IPS-20b (cell line): Measurements from ENCODE around the gene TBC1D4.
"Not testable (repeated sequence)": the region's sequence is repeated elsewhere in the genome, so short reads cannot be mapped to it uniquely, and the experiment has no call there.

Source experiments
- H3K27ac ChIP-seq: one replicate; pipeline ENCODE4 v1.5.1; 2013; ENCODE audit warnings: low read length
- H3K27me3 ChIP-seq: 2 replicates; pipeline ENCODE4 v1.6.1; 2013; ENCODE audit warnings: mild to moderate bottlenecking, low read length, inconsistent platforms; ENCODE audit not compliant: insufficient read depth
- H3K36me3 ChIP-seq: 2 replicates; pipeline ENCODE4 v1.6.1; 2013; ENCODE audit warnings: low read depth, mild to moderate bottlenecking, inconsistent platforms, low read length, moderate library complexity; ENCODE audit not compliant: insufficient read depth
- H3K4me1 ChIP-seq: 2 replicates; pipeline ENCODE4 v1.6.1; 2013; ENCODE audit warnings: mild to moderate bottlenecking, control low read depth, inconsistent platforms, low read length, moderate library complexity; ENCODE audit not compliant: insufficient read depth
- H3K4me3 ChIP-seq: 2 replicates; pipeline ENCODE4 v1.5.1; 2013; ENCODE audit warnings: mild to moderate bottlenecking, low read length, inconsistent platforms
- H3K9ac ChIP-seq: 2 replicates; pipeline ENCODE4 v1.6.1; 2013; ENCODE audit warnings: low read depth, mild to moderate bottlenecking, inconsistent platforms, low read length, moderate library complexity
- H3K9me3 ChIP-seq: 2 replicates; pipeline ENCODE4 v1.6.1; 2013; ENCODE audit warnings: mild to moderate bottlenecking, low read depth, low read length, inconsistent platforms; ENCODE audit not compliant: insufficient read depth

TBC1D4 gene

DNA sequence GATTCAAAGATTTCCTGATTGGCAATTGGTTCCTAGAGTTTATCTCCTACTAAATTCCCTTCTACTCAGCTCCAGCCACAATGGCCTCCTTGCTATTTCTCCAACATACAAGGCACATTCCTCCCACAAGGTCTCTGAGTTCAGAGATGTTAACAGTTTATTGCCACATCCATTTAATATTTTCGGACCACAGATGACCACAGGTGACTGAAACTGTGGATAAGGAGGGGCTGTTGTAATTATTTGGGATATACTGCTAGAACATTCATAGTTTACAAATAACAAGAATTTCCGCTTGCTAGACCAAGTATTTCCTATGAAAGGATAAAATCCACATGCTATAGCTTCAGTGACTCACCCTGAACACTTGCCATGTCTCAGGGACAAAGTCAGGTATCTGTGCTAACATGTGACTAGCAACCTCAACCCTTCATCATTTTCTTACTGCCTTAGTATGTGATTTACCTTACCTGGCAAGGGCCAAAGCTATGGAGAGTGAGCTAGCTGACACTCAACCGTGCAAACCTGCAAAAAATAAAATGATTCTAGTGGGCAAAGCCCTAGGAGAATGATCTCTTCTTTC is 117.7 kb downstream of the TBC1D4 start:
- Histone ChIP-seq H3K4me3 (no peak overlapping the region), H3K4me1 (peaks cover 3% of the 10 kb centered on the region; the same call in 1 of the 2 replicates), H3K27me3 (no peaks in the 10 kb centered on the region), H3K27ac (no peak overlapping the region), H3K9ac (no peak overlapping the region), H3K9me3 (no peaks in the 10 kb centered on the region), H3K36me3 (no peaks in the 10 kb centered on the region)

GRCh38 chr13:75363371-75363770 is 118.6 kb downstream of the TBC1D4 start:
- no peak overlapping the region for H3K9ac ChIP-seq
- no peak overlapping the region for H3K27ac ChIP-seq
- no peaks in the 10 kb centered on the region for H3K27me3 ChIP-seq
- no peaks in the 10 kb centered on the region for H3K36me3 ChIP-seq
- H3K9me3 ChIP-seq, result no peaks in the 10 kb centered on the region
- no peak overlapping the region for H3K4me3 ChIP-seq
- peaks cover 6% of the 10 kb centered on the region; the same call in 1 of the 2 replicates for H3K4me1 ChIP-seq

DNA sequence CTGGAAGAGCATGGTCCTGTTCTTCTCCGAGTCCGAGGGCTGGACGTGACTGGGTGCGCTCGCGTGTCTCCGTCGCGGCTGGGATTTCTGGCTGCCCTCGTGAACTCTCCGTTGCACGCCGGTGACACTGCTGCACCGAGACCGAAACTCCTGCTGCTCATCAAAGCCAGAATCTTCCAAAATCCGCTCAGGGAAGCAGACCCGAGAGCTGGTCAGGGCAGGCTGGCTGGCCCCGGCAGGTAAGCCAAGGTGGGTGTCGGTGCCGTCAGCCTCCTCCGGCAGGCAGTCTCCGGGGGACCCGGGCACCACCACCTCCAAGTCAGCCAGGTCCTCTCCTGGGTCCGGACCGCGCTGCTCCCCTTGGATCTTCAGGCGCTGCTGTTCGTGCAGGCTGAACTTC is 119.9 kb downstream of the TBC1D4 start:
- no peaks in the 10 kb centered on the region for H3K9me3 ChIP-seq

DNA sequence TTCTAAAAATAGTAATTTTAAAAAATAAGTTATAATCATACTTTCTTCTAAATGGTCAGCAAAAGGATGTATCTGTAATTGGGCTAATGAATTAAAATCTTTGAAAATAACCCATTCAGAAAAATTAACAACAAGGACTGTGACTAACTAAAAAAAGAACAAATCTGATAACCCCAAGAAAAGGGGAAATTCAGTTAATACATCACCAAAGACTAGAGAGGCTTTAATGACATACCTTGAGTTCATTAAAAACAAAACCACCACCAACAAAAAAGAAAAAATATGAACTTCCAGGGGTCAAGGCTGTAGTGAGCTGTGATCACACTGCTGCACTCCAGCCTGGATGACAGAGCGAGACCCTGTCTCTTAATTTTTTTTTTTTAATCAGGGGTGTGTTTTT is 121.8 kb downstream of the TBC1D4 start:
- peaks cover 12% of the 10 kb centered on the region; the same call in 1 of the 2 replicates for H3K4me1 ChIP-seq
- H3K9ac ChIP-seq, result no peak overlapping the region
- no peaks in the 10 kb centered on the region for H3K9me3 ChIP-seq

More for the DNA sequence above, 119.9 kb downstream of the TBC1D4 start:
- no peak overlapping the region for H3K27ac ChIP-seq
- no peaks in the 10 kb centered on the region for H3K36me3 ChIP-seq
- peaks cover 12% of the 10 kb centered on the region; the same call in 1 of the 2 replicates for H3K4me1 ChIP-seq
- H3K27me3 ChIP-seq, result no peaks in the 10 kb centered on the region
- no peak overlapping the region for H3K9ac ChIP-seq
- H3K4me3 ChIP-seq, result no peak overlapping the region

DNA sequence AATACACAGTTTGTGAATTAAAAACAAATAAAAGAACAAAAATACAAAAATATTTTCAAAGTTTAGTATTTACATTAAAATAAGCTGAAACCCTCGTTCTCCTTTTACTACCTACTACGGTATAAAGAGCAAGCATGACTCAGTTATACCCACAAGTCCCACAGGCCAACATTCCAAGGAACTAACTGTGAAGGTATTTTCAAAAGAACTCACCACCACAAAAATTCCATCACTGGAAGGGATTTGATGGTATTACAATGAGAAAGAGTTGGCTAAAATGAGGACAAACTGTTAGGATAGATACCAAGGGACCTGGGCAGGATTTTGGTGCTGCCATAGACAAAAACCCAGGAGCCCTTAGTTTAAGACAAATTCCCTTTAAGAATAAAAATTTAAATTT is 122.7 kb downstream of the TBC1D4 start:
- Histone ChIP-seq H3K27me3 (no peaks in the 10 kb centered on the region), H3K27ac (no peak overlapping the region), H3K9me3 (no peaks in the 10 kb centered on the region), H3K4me1 (peaks cover 12% of the 10 kb centered on the region; the same call in 1 of the 2 replicates), H3K4me3 (no peak overlapping the region), H3K9ac (no peak overlapping the region), H3K36me3 (peaks cover 14% of the 10 kb centered on the region)

More for the DNA sequence above, 121.8 kb downstream of the TBC1D4 start:
- Histone ChIP-seq H3K4me3 (no peak overlapping the region), H3K27ac (no peak overlapping the region), H3K36me3 (peaks cover 9% of the 10 kb centered on the region; the same call in 1 of the 2 replicates), H3K27me3 (no peaks in the 10 kb centered on the region)

GRCh38 chr13:75357576-75358289 is 124.2 kb downstream of the TBC1D4 start:
- H3K27me3 ChIP-seq, result no peaks in the 10 kb centered on the region
- H3K4me3 ChIP-seq, result no peak overlapping the region
- H3K9me3 ChIP-seq, result no peaks in the 10 kb centered on the region
- no peak overlapping the region for H3K27ac ChIP-seq
- peaks cover 12% of the 10 kb centered on the region; the same call in 1 of the 2 replicates for H3K4me1 ChIP-seq
- no peak overlapping the region for H3K9ac ChIP-seq
- H3K36me3 ChIP-seq, result peaks cover 18% of the 10 kb centered on the region

- no peak overlapping the region for H3K27ac ChIP-seq
- H3K4me1 ChIP-seq, result peaks cover 12% of the 10 kb centered on the region; the same call in 1 of the 2 replicates
- H3K36me3 ChIP-seq, result peaks cover 18% of the 10 kb centered on the region
- no peak overlapping the region for H3K4me3 ChIP-seq
- H3K9ac ChIP-seq, result no peak overlapping the region
- H3K9me3 ChIP-seq, result no peaks in the 10 kb centered on the region
- H3K27me3 ChIP-seq, result no peaks in the 10 kb centered on the region
These were observed 125.5 kb downstream of the TBC1D4 start for GRCh38 chr13:75356421-75356820.

DNA sequence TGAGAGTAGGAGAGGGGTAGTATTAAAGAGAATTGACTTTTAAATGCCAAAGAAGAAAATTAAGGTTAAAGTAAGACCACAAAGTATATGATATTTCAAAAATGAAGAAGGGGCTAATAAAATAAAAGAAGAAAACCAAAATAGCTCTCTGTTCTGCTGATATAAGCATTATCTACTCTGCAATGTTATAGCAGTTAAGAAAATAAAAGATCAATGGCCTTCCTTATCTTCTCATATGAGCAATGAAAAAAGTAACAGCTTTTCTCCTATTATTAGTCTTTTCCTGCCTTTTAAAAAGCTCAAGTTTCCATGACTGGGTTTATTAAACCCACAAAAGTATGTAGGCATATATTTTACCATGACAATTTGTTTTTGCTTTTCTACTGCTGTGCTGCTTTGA is 126.4 kb downstream of the TBC1D4 start:
- Histone ChIP-seq H3K27me3 (no peaks in the 10 kb centered on the region), H3K4me3 (no peak overlapping the region), H3K9me3 (no peaks in the 10 kb centered on the region), H3K27ac (no peak overlapping the region), H3K9ac (no peak overlapping the region), H3K4me1 (peaks cover 12% of the 10 kb centered on the region; the same call in 1 of the 2 replicates), H3K36me3 (peaks cover 18% of the 10 kb centered on the region)

DNA sequence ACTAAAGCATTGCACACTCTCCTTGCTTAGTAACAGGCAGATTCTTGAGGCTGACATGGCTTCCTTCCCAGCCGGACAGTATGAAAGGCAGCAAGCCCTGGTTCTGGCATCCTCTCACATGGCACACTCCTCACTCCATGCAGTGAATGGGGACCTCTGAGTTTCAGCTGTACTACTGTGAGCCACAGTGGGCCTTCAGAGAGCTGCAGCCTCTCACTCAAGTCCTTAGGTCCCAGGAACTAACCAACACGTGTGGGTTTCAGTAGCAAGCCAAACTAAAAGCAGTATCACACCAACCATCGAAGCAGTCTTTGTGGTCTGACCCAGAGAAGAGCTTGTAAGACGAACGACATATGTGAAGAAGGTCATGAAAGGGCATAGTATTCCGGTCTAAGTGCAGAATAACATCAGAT is 128.2 kb downstream of the TBC1D4 start:
- H3K27me3 ChIP-seq, result no peaks in the 10 kb centered on the region
- peaks cover 22% of the 10 kb centered on the region for H3K36me3 ChIP-seq
- no peak overlapping the region for H3K9ac ChIP-seq
- H3K4me1 ChIP-seq, result peaks cover 6% of the 10 kb centered on the region; the same call in 1 of the 2 replicates
- H3K4me3 ChIP-seq, result no peak overlapping the region
- H3K27ac ChIP-seq, result no peak overlapping the region
- no peaks in the 10 kb centered on the region for H3K9me3 ChIP-seq

- Histone ChIP-seq H3K9ac (no peak overlapping the region), H3K27me3 (no peaks in the 10 kb centered on the region), H3K9me3 (no peaks in the 10 kb centered on the region), H3K36me3 (peaks cover 31% of the 10 kb centered on the region), H3K4me1 (0 out of 2 replicates have a peak, but pooled peaks cover 3% of the 10 kb centered on the region), H3K4me3 (no peak overlapping the region), H3K27ac (no peak overlapping the region)
These were observed 129.2 kb downstream of the TBC1D4 start for GRCh38 chr13:75352641-75353327.

DNA sequence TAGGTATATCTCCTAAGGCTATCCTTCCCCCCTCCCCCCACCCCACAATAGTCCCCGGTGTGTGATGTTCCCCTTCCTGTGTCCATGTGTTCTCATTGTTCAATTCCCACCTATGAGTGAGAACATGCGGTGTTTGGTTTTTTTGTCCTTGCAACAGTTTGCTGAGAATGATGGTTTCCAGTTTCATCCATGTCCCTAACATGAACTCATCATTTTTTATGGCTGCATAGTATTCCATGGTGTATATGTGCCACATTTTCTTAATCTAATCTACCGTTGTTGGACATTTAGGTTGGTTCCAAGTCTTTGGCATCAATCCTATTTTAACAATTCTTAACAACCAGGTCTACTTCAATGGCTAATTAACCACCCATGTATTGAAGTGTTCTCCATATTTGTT is 130.4 kb downstream of the TBC1D4 start:
- H3K27ac ChIP-seq, H3K9ac ChIP-seq, H3K9me3 ChIP-seq, H3K27me3 ChIP-seq, H3K4me1 ChIP-seq, H3K4me3 ChIP-seq: not testable (repeated sequence)
- H3K36me3 ChIP-seq, result peaks cover 36% of the 10 kb centered on the region
